NCI-H460 (cell line): ENCODE results near the gene NACC1. TPM values are rescaled to one million over a fixed set of nuclear protein-coding genes. Genes with fewer than 3 reads are reported as not detected.

ENCODE experiments used
- DNase-seq: peaks from one replicate; pipeline ENCODE4 v3.0.0-alpha.2; 2016; ENCODE audit warnings: low read depth; ENCODE audit errors: extremely low read depth
- total RNA-seq: library from RNA; depleted of rRNA; stranded (reverse); fragments of >200 nt; shearing (Covaris generic); gene quantifications from 2 replicates; pipeline ENCODE4 v1.2.3, GENCODE V29; 2014

Gene NACC1
- total RNA-seq, 1 experiment from 2014 or later: 35.3 TPM

- no peak for DNase-seq
These were observed 18.7 kb upstream of the NACC1 start for GRCh38 chr19:13099073-13099999.

- no peak for DNase-seq
These were observed 18.0 kb upstream of the NACC1 start for GRCh38 chr19:13100031-13100588.

GRCh38 chr19:13100841-13101589, 17.0 kb upstream of the NACC1 start:
- no peak for DNase-seq

- DNase-seq: no peak
These were observed 16.3 kb upstream of the NACC1 start for GRCh38 chr19:13101590-13102415.

- DNase-seq: no peak
These were observed 15.7 kb upstream of the NACC1 start for GRCh38 chr19:13102416-13102665.

GRCh38 chr19:13102666-13103580, 15.1 kb upstream of the NACC1 start, which contains the start of gene LYL1:
LYL1 (minus strand) TSS chr19:13102858; CDS start chr19:13101171, 1,687 bp downstream.
- no peak for DNase-seq

GRCh38 chr19:13103581-13104359, 14.3 kb upstream of the NACC1 start:
- no peak for DNase-seq

- DNase-seq: no peak
These were observed 13.7 kb upstream of the NACC1 start for GRCh38 chr19:13104360-13104847.

GRCh38 chr19:13104848-13105711, 13.0 kb upstream of the NACC1 start:
- no peak for DNase-seq

- DNase-seq: no peak
These were observed 8.5 kb upstream of the NACC1 start for GRCh38 chr19:13109361-13110098.

GRCh38 chr19:13110099-13110610, 7.9 kb upstream of the NACC1 start:
- DNase-seq: no peak

- DNase-seq: no peak
These were observed 5.5 kb upstream of the NACC1 start for GRCh38 chr19:13112555-13112954.

GRCh38 chr19:13115936-13116281, 2.2 kb upstream of the NACC1 start:
- no peak for DNase-seq

GRCh38 chr19:13116282-13117175, 1.5 kb upstream of the NACC1 start, which contains the start of gene TRMT1:
TRMT1 (minus strand) TSS chr19:13116740; CDS start chr19:13116399, 341 bp downstream.
- peak; percentile 89 for DNase-seq

GRCh38 chr19:13117176-13117771, 790 bp upstream of the NACC1 start:
- DNase-seq: no peak
